BE2C (cell line): Measurements from ENCODE around the gene DCANP1.

Experiments
- DNase-seq: peaks from one replicate; pipeline ENCODE4 v3.0.0-alpha.2; 2020
- H3K27me3 ChIP-seq: fragments of 250-450 bp; sonication (Bioruptor Pico); 2 replicates; pipeline ENCODE4 v1.5.1; 2020; ENCODE audit warnings: mild to moderate bottlenecking
- H3K36me3 ChIP-seq: fragments of 250-450 bp; sonication (Bioruptor Pico); 2 replicates; pipeline ENCODE4 v1.5.1; 2020; ENCODE audit warnings: mild to moderate bottlenecking
- H3K4me1 ChIP-seq: fragments of 250-450 bp; sonication (Bioruptor Pico); 2 replicates; pipeline ENCODE4 v1.5.1; 2020
- H3K4me3 ChIP-seq: 2 replicates; pipeline ENCODE4 v1.5.1; 2011; ENCODE audit warnings: low read depth, low read length
- H3K9me3 ChIP-seq: fragments of 250-450 bp; sonication (Bioruptor Pico); 2 replicates; pipeline ENCODE4 v1.5.1; 2020
- CTCF ChIP-seq: IDR thresholded peaks from 2 replicates; pipeline ENCODE4 v1.5.1; 2012; ENCODE audit warnings: mild to moderate bottlenecking, low read depth, low read length

Gene DCANP1

GRCh38 chr5:135435467-135436330 is 11.4 kb downstream of the DCANP1 start:
- DNase-seq: no peak
- no peaks in the 10 kb centered on the region for H3K27me3 ChIP-seq
- H3K36me3 ChIP-seq: no peaks in the 10 kb centered on the region
- H3K9me3 ChIP-seq: no peaks in the 10 kb centered on the region
- no peak overlapping the region for H3K4me3 ChIP-seq
- no peak for TF ChIP-seq CTCF
- peaks cover 6% of the 10 kb centered on the region; the same call in 1 of the 2 replicates for H3K4me1 ChIP-seq

GRCh38 chr5:135434591-135435466 is 12.3 kb downstream of the DCANP1 start:
- no peak overlapping the region for H3K4me3 ChIP-seq
- no peaks in the 10 kb centered on the region for H3K9me3 ChIP-seq
- no peaks in the 10 kb centered on the region for H3K27me3 ChIP-seq
- no peak for DNase-seq
- H3K36me3 ChIP-seq: no peaks in the 10 kb centered on the region
- H3K4me1 ChIP-seq: peaks cover 1% of the 10 kb centered on the region; the same call in 1 of the 2 replicates
- TF ChIP-seq CTCF: no peak

- H3K4me1 ChIP-seq: no peaks in the 10 kb centered on the region
- no peak overlapping the region for H3K4me3 ChIP-seq
- no peaks in the 10 kb centered on the region for H3K9me3 ChIP-seq
- no peak for TF ChIP-seq CTCF
- H3K27me3 ChIP-seq: no peaks in the 10 kb centered on the region
- no peaks in the 10 kb centered on the region for H3K36me3 ChIP-seq
- no peak for DNase-seq
These were observed 13.3 kb downstream of the DCANP1 start for GRCh38 chr5:135433681-135434426.

- H3K27me3 ChIP-seq: no peaks in the 10 kb centered on the region
- H3K4me3 ChIP-seq: no peak overlapping the region
- no peak for DNase-seq
- no peak for TF ChIP-seq CTCF
- H3K4me1 ChIP-seq: no peaks in the 10 kb centered on the region
- no peaks in the 10 kb centered on the region for H3K36me3 ChIP-seq
- H3K9me3 ChIP-seq: no peaks in the 10 kb centered on the region
These were observed 15.0 kb downstream of the DCANP1 start for GRCh38 chr5:135432113-135432512.

- no peak overlapping the region for H3K4me3 ChIP-seq
- DNase-seq: no peak
- TF ChIP-seq CTCF: no peak
- no peaks in the 10 kb centered on the region for H3K9me3 ChIP-seq
- no peaks in the 10 kb centered on the region for H3K27me3 ChIP-seq
- no peaks in the 10 kb centered on the region for H3K4me1 ChIP-seq
- H3K36me3 ChIP-seq: no peaks in the 10 kb centered on the region
These were observed 17.1 kb downstream of the DCANP1 start for GRCh38 chr5:135430135-135430437.
